ENCODE measurements around the gene NAA25. TPM values are rescaled to one million over a fixed set of nuclear protein-coding genes. Genes with fewer than 3 reads are reported as not detected.

NAA25 gene
- total RNA-seq, 1 experiment from 2014 or later: 41.0 TPM

GRCh38 chr12:112126911-112127310 lies 18.3 kb upstream of the NAA25 start:
- CTCF ChIA-PET: no interaction called here
- H3K27me3 Mint-ChIP-seq (ENCODE audit: insufficient read depth, unreplicated experiment): no peaks in the 10 kb centered on the region
- Histone ChIP-seq H3K4me1 (peaks cover 14% of the 10 kb centered on the region; the same call in 1 of the 2 replicates), H3K4me3 (ENCODE audit: low read depth, low read length) (no peak overlapping the region), H3K9me3 (no peaks in the 10 kb centered on the region), H3K36me3 (ENCODE audit: control insufficient read depth, insufficient read depth, low read length) (no peaks in the 10 kb centered on the region), H3K27me3 (replicated peaks; ENCODE audit: control insufficient read depth, insufficient read depth, low read length) (no peaks in the 10 kb centered on the region)
- H3K4me3 Mint-ChIP-seq (ENCODE audit: unreplicated experiment): peak overlapping the region; percentile 78
- intact Hi-C loops (cut with micrococcal nuclease; ENCODE audit: unreplicated experiment): loop anchor here (10.0 kb wide), 1 partner anchor 258 kb away; the partner anchor contains the start of gene HECTD4
- H3K27ac Mint-ChIP-seq (ENCODE audit: unreplicated experiment): no peak overlapping the region
- no TSS peak for BruUV-seq (replicated peaks)
- POLR2A ChIA-PET: interaction anchor here (0.6 kb wide), 1 partner anchor 90 kb away, joined by 3 read pairs; no protein-coding TSS in a partner anchor
- no peaks in the 10 kb centered on the region for H3K9me3 Mint-ChIP-seq (ENCODE audit: unreplicated experiment)
- peaks cover 16% of the 10 kb centered on the region for H3K4me1 Mint-ChIP-seq (ENCODE audit: low read depth, unreplicated experiment)
- H3K36me3 Mint-ChIP-seq (ENCODE audit: insufficient read depth, unreplicated experiment): peaks cover 7% of the 10 kb centered on the region
- no peak for TF ChIP-seq CTCF (IDR thresholded peaks at IDR 0.05; ENCODE audit: insufficient read depth in 1 of 2, low read depth in 1 of 2, low read length in 1 of 2, severe bottlenecking in 1 of 2, unreplicated experiment in 1 of 2)
- peak in 1 of 2 experiments; percentile 1 for DNase-seq

GRCh38 chr12:112126000-112126438 lies 17.4 kb upstream of the NAA25 start:
- H3K4me1 ChIP-seq: peaks cover 14% of the 10 kb centered on the region; the same call in 1 of the 2 replicates
- intact Hi-C loops (cut with micrococcal nuclease; ENCODE audit: unreplicated experiment): loop anchor here (10.0 kb wide), 1 partner anchor 259 kb away; the partner anchor contains the start of gene HECTD4
- no peaks in the 10 kb centered on the region for H3K9me3 Mint-ChIP-seq (ENCODE audit: unreplicated experiment)
- peak overlapping the region; percentile 94 for H3K4me3 ChIP-seq (ENCODE audit: low read depth, low read length)
- H3K4me1 Mint-ChIP-seq (ENCODE audit: low read depth, unreplicated experiment): peaks cover 21% of the 10 kb centered on the region
- peak overlapping the region; percentile 78 for H3K4me3 Mint-ChIP-seq (ENCODE audit: unreplicated experiment)
- peaks cover 7% of the 10 kb centered on the region for H3K36me3 Mint-ChIP-seq (ENCODE audit: insufficient read depth, unreplicated experiment)
- no peaks in the 10 kb centered on the region for H3K36me3 ChIP-seq (ENCODE audit: control insufficient read depth, insufficient read depth, low read length)
- TF ChIP-seq CTCF (IDR thresholded peaks at IDR 0.05; ENCODE audit: insufficient read depth in 1 of 2, low read depth in 1 of 2, low read length in 1 of 2, severe bottlenecking in 1 of 2, unreplicated experiment in 1 of 2): no peak
- ChIA-PET POLR2A (interaction anchor here (1.0 kb wide), 1 partner anchor 9 kb away, joined by 4 read pairs; no protein-coding TSS in a partner anchor), CTCF (interaction anchor here (1.6 kb wide), 1 partner anchor 72 kb away, joined by 7 read pairs; no protein-coding TSS in a partner anchor)
- no peaks in the 10 kb centered on the region for H3K9me3 ChIP-seq
- peak in 1 of 2 experiments; percentile 29 for DNase-seq
- no peak overlapping the region for H3K27ac Mint-ChIP-seq (ENCODE audit: unreplicated experiment)
- BruUV-seq (replicated peaks): no TSS peak
- no peaks in the 10 kb centered on the region for H3K27me3 ChIP-seq (replicated peaks; ENCODE audit: control insufficient read depth, insufficient read depth, low read length)
- H3K27me3 Mint-ChIP-seq (ENCODE audit: insufficient read depth, unreplicated experiment): no peaks in the 10 kb centered on the region

GRCh38 chr12:112125250-112125999 lies 16.8 kb upstream of the NAA25 start, which contains the start of gene TRAFD1:
Gene TRAFD1 (plus strand): TSS chr12:112125560. CDS start chr12:112130523, 4,963 bp downstream.
- peaks cover 21% of the 10 kb centered on the region for H3K4me1 Mint-ChIP-seq (ENCODE audit: low read depth, unreplicated experiment)
- no peak for TF ChIP-seq CTCF (IDR thresholded peaks at IDR 0.05; ENCODE audit: insufficient read depth in 1 of 2, low read depth in 1 of 2, low read length in 1 of 2, severe bottlenecking in 1 of 2, unreplicated experiment in 1 of 2)
- ChIA-PET POLR2A (interaction anchor here (0.5 to 1.3 kb wide), 8 partner anchors 8 to 82 kb away, joined by 3 to 5 read pairs (median 4); no protein-coding TSS in a partner anchor), CTCF (interaction anchor here (0.6 to 1.6 kb wide), 2 partner anchors 73 to 283 kb away, joined by 4 to 7 read pairs; partner anchors contain the start of gene MAPKAPK5)
- H3K27me3 ChIP-seq (replicated peaks; ENCODE audit: control insufficient read depth, insufficient read depth, low read length): no peaks in the 10 kb centered on the region
- peaks cover 7% of the 10 kb centered on the region for H3K36me3 Mint-ChIP-seq (ENCODE audit: insufficient read depth, unreplicated experiment)
- no peaks in the 10 kb centered on the region for H3K9me3 ChIP-seq
- no peaks in the 10 kb centered on the region for H3K27me3 Mint-ChIP-seq (ENCODE audit: insufficient read depth, unreplicated experiment)
- H3K4me1 ChIP-seq: peaks cover 10% of the 10 kb centered on the region; the same call in 1 of the 2 replicates
- H3K4me3 ChIP-seq (ENCODE audit: low read depth, low read length): peak within 1 kb of the TSS; percentile 94
- peak within 1 kb of the TSS; percentile 78 for H3K4me3 Mint-ChIP-seq (ENCODE audit: unreplicated experiment)
- H3K36me3 ChIP-seq (ENCODE audit: control insufficient read depth, insufficient read depth, low read length): no peaks in the 10 kb centered on the region
- peak within 1 kb of the TSS; percentile 42 for H3K27ac Mint-ChIP-seq (ENCODE audit: unreplicated experiment)
- no peaks in the 10 kb centered on the region for H3K9me3 Mint-ChIP-seq (ENCODE audit: unreplicated experiment)
- DNase-seq: peak; percentile 96 to 99
- TSS peak; percentile 71 for BruUV-seq (replicated peaks)
- intact Hi-C loops (cut with micrococcal nuclease; ENCODE audit: unreplicated experiment): loop anchor here (10.0 kb wide), 1 partner anchor 259 kb away; the partner anchor contains the start of gene HECTD4
